Ramos (cell line): ENCODE results near the gene ABHD3.

ENCODE experiments used
- in situ Hi-C: fragments of 300-500 bp; cut with MboI; formaldehyde crosslinking; loops from one replicate; pipeline ENCODE4 v1.14.3; 2022; ENCODE audit warnings: low sequenced_read_pairs; ENCODE audit not compliant: unreplicated experiment

ABHD3 gene, protein sequence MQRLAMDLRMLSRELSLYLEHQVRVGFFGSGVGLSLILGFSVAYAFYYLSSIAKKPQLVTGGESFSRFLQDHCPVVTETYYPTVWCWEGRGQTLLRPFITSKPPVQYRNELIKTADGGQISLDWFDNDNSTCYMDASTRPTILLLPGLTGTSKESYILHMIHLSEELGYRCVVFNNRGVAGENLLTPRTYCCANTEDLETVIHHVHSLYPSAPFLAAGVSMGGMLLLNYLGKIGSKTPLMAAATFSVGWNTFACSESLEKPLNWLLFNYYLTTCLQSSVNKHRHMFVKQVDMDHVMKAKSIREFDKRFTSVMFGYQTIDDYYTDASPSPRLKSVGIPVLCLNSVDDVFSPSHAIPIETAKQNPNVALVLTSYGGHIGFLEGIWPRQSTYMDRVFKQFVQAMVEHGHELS

GRCh38 chr18:21704603-21705364 is at the start of gene ABHD3:
ABHD3 (minus strand) TSS chr18:21704774; CDS start chr18:21704665, 109 bp downstream.
- in situ Hi-C loops: no loop called here

DNA sequence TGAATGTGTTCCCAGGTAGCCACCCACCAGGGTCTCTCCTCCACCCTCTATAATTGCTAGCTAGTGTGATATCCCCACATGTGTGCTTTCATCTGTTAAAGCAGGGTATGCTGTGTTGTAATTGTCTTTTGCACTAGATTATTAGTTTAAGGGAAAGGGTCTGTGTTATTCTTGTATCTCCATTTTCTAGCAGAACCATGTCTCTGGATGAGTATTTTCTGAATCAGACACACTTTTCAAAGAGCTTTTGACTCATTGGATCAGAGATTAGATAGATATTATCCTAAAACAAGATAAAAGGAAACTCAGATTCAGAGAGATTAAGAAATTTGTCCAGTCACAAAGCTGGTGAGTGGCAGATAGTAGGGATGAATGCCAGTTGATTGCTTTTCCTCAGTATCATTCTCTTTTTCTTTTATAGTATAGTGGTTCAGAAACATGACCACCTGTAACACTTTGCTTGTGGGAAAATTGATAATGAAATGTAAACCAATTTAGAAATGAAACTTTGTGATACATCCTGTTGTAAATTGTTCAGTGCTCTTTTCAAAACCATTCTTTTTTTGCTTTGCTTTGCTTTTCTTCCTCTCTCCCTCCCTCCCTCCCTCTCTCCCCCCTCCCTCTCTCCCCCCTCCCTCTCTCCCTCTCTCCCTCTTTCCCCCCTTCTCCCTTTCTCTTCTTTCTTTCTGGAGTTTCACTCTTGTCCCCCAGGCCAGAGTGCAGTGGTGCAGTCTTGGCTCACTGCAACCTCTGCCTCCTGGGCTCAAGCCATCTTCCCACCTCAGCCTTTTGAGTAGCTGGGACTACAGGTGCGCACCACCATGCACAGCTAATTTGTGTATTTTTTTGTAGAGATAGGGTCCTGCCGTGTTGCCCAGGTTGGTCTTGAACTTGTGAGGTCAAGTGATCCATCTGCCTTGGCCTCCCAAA is 43.5 kb upstream of the ABHD3 start:
- in situ Hi-C loops: loop anchor here (25.0 kb wide), 1 partner anchor 661 kb away; no protein-coding TSS in a partner anchor

DNA sequence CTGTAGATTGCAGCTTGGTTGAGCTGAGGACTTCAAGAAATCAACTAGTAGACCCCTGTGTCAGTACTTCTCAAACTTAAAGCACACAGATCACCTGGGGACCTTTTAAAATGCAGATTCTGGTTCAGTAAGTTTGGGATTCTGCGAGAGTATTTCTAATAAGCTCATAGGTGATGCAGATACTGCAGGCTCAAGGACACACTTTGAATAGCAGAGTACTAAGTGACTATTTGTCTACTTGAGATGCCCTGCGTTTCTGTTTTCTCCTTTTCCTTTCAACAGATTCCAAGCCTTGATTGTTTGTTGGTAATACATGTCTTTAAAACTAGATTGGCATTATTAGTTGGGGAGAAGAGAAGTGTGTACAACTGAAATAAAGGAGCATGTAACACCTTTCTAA is 42.7 kb upstream of the ABHD3 start:
- in situ Hi-C loops: loop anchor here (25.0 kb wide), 1 partner anchor 660 kb away; no protein-coding TSS in a partner anchor

- in situ Hi-C loops: loop anchor here (25.0 kb wide), 1 partner anchor 658 kb away; no protein-coding TSS in a partner anchor
These were observed 40.7 kb upstream of the ABHD3 start for GRCh38 chr18:21745231-21745630.

- in situ Hi-C loops: loop anchor here (25.0 kb wide), 1 partner anchor 656 kb away; no protein-coding TSS in a partner anchor
These were observed 38.7 kb upstream of the ABHD3 start for GRCh38 chr18:21743166-21743832.

GRCh38 chr18:21742315-21742687 is 37.7 kb upstream of the ABHD3 start:
- in situ Hi-C loops: loop anchor here (25.0 kb wide), 1 partner anchor 655 kb away; no protein-coding TSS in a partner anchor

GRCh38 chr18:21741562-21742314 is 37.2 kb upstream of the ABHD3 start:
- in situ Hi-C loops: loop anchor here (25.0 kb wide), 1 partner anchor 654 kb away; no protein-coding TSS in a partner anchor

- in situ Hi-C loops: loop anchor here (25.0 kb wide), 1 partner anchor 654 kb away; no protein-coding TSS in a partner anchor
These were observed 36.7 kb upstream of the ABHD3 start for GRCh38 chr18:21741312-21741561.

DNA sequence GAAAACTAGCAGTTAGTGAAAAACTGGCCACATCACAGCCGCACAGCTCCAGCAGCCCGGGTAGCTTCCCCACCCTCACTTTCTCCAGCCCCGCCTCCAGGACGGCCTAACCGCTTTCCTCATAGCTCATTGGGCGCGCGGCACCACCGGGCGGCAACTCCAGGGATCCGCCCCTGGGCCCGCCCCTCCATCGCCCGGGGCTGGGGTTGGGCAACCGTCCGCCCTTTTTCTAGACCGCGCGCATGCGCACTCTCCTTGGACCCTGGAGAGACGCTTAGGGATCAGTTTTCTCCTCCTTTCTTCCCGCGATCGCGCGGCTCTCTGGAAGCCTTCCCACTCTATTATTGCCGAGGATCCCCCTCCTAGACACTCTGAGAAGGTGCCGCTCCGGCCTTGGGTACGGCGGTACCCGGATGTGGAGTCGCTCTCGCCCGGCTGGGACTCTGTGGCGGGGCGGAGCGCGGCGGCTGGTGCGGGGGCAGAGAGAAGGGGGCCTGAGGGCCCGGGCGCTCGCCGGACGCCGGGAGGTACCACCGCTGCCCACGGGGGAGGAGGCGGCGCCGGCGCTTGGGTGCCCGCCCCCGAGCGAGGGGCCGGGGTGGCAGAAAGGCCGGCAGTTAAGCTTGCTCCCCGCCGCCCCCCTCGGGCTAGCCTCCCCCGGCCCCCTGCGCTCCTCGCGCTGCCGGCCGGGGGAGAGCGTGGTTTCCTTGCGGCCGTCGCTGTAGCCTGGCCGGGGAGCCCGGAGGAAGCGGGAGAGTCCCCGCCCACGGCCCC is 36.2 kb upstream of the ABHD3 start, which contains the start of gene MIB1:
TSS of gene MIB1 (plus strand) at position 255 of the 774 bp plus-strand sequence. CDS start 792 bp downstream, outside the sequence.
- in situ Hi-C loops: loop anchor here (25.0 kb wide), 1 partner anchor 653 kb away; no protein-coding TSS in a partner anchor

- in situ Hi-C loops: loop anchor here (25.0 kb wide), 1 partner anchor 653 kb away; no protein-coding TSS in a partner anchor
These were observed 35.3 kb upstream of the ABHD3 start for GRCh38 chr18:21739604-21740537.

DNA sequence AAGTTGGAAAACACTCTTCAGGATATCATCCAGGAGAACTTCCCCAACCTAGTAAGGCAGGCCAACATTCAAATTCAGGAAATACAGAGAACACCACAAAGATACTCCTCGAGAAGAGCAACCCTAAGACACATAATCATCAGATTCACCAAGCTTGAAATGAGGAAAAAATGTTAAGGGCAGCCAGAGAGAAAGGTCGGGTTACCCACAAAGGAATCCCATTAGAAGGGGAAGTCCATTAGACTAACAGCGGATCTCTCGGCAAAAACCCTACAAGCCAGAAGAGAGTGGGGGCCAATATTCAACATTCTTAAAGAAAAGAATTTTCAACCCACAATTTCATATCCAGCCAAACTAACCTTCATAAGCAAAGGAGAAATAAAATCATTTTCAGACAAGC is 32.4 kb upstream of the ABHD3 start:
- in situ Hi-C loops: loop anchor here (25.0 kb wide), 1 partner anchor 650 kb away; no protein-coding TSS in a partner anchor

- in situ Hi-C loops: loop anchor here (25.0 kb wide), 1 partner anchor 648 kb away; no protein-coding TSS in a partner anchor
These were observed 31.0 kb upstream of the ABHD3 start for GRCh38 chr18:21735452-21736015.

- in situ Hi-C loops: loop anchor here (25.0 kb wide), 1 partner anchor 646 kb away; no protein-coding TSS in a partner anchor
These were observed 28.4 kb upstream of the ABHD3 start for GRCh38 chr18:21733011-21733410.

DNA sequence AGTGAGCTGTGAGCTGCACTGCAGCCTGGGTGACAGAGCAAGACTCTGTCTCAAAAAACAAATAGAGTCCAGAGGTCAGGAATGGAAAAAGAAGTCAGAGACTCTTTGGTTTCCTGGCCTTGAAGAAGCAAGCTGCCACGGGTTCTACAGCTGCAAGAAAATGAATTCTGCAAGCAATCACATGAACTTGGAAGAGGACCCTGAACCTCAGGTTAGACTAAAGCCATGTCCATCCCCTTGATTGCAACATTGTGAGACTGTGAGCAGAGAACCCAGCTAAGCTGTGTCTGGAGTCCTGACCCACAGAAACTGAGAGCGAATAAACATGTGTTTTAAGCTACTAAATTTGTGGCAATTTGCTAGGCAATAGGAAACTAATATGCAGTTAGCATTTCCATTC is 23.1 kb upstream of the ABHD3 start:
- in situ Hi-C loops: loop anchor here (25.0 kb wide), 1 partner anchor 640 kb away; no protein-coding TSS in a partner anchor

GRCh38 chr18:21725201-21725600 is 20.6 kb upstream of the ABHD3 start:
- in situ Hi-C loops: loop anchor here (25.0 kb wide), 1 partner anchor 638 kb away; no protein-coding TSS in a partner anchor

- in situ Hi-C loops: no loop called here
These were observed 18.1 kb upstream of the ABHD3 start for GRCh38 chr18:21722687-21723086.
